ENCODE measurements around the gene HTR3B.

HTR3B gene

DNA sequence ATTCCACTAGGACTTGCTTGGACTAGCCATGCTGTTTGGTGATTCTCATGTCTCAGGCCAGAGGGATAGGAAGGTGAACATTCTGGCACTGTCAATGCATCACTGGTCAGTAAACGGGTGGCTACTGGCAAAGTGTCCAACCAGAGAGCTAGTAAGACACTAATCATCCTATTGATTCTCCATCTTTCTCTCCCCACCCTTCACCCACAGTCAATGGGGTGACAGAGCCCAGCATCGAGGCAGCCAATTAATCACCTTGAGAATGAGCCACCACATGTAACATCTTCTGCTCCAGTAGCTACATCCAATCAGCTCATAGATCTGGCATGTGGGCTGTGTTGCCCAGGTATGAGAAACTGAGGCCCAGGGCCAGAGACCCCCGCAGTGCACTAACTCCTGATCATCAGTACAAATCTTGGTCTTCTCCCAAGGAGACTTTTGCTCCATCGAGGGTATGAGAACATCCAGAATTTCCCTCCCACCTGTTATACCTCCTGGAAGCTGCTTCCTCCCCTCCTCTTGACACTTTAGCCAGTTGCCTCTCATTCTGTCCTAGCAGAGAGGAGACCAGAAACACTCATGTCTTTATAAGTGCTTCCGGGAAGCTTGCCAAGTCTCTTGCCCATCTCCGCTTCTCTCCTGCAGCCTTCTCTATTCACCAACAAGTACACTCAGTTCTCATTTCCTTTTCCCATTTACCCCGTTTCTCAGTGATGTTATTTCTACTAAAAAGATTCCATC is 87.3 kb downstream of the HTR3B start:
- H3K4me3 ChIP-seq (replicated peaks in 1 of 2; ENCODE audit: low read depth in 2 of 2, low read length in 2 of 2), result no peak overlapping the region
- TF ChIP-seq, protein P1, sequence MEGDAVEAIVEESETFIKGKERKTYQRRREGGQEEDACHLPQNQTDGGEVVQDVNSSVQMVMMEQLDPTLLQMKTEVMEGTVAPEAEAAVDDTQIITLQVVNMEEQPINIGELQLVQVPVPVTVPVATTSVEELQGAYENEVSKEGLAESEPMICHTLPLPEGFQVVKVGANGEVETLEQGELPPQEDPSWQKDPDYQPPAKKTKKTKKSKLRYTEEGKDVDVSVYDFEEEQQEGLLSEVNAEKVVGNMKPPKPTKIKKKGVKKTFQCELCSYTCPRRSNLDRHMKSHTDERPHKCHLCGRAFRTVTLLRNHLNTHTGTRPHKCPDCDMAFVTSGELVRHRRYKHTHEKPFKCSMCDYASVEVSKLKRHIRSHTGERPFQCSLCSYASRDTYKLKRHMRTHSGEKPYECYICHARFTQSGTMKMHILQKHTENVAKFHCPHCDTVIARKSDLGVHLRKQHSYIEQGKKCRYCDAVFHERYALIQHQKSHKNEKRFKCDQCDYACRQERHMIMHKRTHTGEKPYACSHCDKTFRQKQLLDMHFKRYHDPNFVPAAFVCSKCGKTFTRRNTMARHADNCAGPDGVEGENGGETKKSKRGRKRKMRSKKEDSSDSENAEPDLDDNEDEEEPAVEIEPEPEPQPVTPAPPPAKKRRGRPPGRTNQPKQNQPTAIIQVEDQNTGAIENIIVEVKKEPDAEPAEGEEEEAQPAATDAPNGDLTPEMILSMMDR (IDR thresholded peaks at IDR 0.05; ENCODE audit: low read depth, low read length), result no peak
- peak; percentile 15 to 28 for DNase-seq (ENCODE audit: low read depth in 2 of 2)

DNA sequence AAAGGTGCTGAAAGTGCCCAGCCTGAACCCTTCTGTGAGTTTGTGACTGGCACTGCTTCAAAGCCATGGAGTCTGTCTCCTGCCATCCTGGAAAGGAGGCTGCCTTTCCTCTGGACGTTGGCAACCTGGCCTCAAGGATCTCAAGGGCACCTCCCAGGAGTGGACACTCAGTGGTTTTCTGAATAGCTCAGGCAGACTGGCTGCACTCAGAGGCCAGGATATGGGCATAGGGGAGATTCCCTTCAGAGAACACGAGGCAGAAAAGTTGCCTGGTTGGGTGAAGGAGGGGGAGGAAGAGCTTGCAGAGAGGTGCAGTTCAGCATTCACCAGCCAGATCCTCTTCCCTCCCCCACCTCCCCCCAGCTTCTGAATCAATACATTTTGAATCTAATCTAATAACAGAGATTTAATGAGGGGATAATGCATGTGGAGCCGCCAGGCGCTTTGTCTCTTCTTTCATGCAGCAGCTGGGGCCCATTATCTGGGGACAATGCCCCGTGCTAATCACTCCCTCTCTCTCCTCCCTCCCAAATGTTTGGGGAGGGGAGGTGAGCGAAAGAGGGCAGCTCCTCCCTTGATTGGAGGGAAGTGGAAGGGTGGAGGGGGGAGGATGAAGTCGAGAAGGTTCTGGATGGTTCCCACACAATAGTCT is 88.0 kb downstream of the HTR3B start:
- TF ChIP-seq, protein P1 (IDR thresholded peaks at IDR 0.05; ENCODE audit: low read depth, low read length), result no peak
- DNase-seq (ENCODE audit: low read depth in 2 of 2), result no peak
- no peak overlapping the region for H3K4me3 ChIP-seq (replicated peaks in 1 of 2; ENCODE audit: low read depth in 2 of 2, low read length in 2 of 2)

DNA sequence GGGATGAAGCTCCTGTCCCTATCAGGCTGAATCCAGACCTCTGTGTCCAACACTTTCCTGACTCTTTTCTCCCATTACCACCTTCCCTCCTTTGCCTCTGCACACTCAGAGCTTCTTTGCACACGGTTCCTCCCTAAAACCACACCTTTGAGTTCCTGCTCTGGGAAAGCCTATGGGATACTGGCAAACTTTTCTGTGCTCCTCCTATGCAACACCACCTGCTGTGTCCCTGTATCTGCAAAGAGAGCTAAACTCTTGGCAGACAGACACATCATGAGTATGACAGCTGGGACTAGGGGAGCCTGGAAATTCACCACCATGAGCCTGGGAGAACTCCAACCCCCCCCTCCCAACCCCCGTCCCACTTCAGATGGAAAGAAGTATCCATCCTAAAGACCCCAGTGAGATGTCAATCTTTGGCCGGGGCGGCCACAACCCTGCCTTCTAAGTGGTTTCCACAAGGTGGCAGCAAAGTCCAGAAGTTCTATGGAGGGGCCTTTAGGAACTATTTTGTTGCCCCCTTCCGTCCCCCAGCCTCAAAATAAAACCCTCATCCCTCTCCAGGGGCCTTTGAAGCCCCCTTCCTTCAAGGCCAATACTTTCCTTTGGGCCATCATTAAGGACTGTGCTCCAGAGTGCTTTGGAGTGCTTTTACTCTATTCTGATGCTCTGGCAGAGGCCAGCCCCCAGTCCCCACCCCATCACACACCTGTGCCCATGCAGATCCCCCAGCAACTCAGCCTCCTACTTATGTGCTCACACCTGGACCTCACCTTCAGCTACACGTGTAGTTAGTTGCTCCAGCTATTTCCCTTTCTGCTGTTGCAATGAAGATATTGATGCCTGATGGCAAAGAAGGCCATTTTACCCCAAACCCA is 89.7 kb downstream of the HTR3B start:
- no peak overlapping the region for H3K4me3 ChIP-seq (replicated peaks in 1 of 2; ENCODE audit: low read depth in 2 of 2, low read length in 2 of 2)
- TF ChIP-seq, protein P1 (IDR thresholded peaks at IDR 0.05; ENCODE audit: low read depth, low read length), result peak; percentile 78
- DNase-seq (ENCODE audit: low read depth in 2 of 2), result peak in 1 of 2 donors; percentile 27
